ENCODE data around the gene CLTB. TPM values are rescaled to one million over a fixed set of nuclear protein-coding genes. Genes with fewer than 3 reads are reported as not detected.

Gene CLTB
- total and polyA plus RNA-seq, 2 of the 13 experiments (the other 11 are each of a cell fraction or from before 2014, with no cell fraction given) = 23.3 to 33.8 TPM

- in situ Hi-C loops (cut with HindIII; ENCODE audit: extremely low pct_ligation_motif_present, low pct_unique_long_range_greater_than_20kb) = no loop called here
- Histone ChIP-seq H3K36me3 (replicated peaks in 1 of 2; ENCODE audit: control insufficient read depth in 1 of 2, insufficient read depth in 2 of 2, low read length in 2 of 2) (peaks cover 13 to 45% of the 10 kb centered on the region in 2 experiments), H3K9ac (ENCODE audit: insufficient read depth, low read depth, low read length) (peak overlapping the region; percentile 97), H2AFZ (ENCODE audit: low read length) (no peak overlapping the region), H3K79me2 (ENCODE audit: insufficient read depth, low read length) (peaks cover 42% of the 10 kb centered on the region), H3K4me2 (ENCODE audit: low read depth, low read length) (peak overlapping the region; percentile 89), H3K4me3 (replicated peaks in 1 of 3; ENCODE audit: insufficient read depth in 1 of 3, low read depth in 2 of 3, low read length in 3 of 3) (peak overlapping the region; percentile 71 to 93 (median 92)), H3K9me3 (ENCODE audit: low read length) (no peaks in the 10 kb centered on the region), H3K27ac (ENCODE audit: extremely low read length, insufficient read depth, low read length) (peak overlapping the region; percentile 99), H4K20me1 (ENCODE audit: insufficient read depth, low read length) (peaks cover 11% of the 10 kb centered on the region; the same call in 1 of the 2 replicates), H3K27me3 (ENCODE audit: control insufficient read depth in 1 of 2, insufficient read depth in 2 of 2, low read length in 2 of 2) (no peaks in the 10 kb centered on the region; a peak in 1 of 5 replicates), H3K4me1 (ENCODE audit: insufficient read depth, low read length) (peaks cover 31% of the 10 kb centered on the region)
- ATAC-seq (no peak), FAIRE-seq (no peak), DNase-seq (ENCODE audit: low spot score) (no peak)
- WGBS (ENCODE audit: low lambda C conversion rate) = 29% methylated on average over 8 of the region's 8 CpGs
- ChIA-PET POLR2A (interaction anchor here (1.0 to 2.3 kb wide), 5 partner anchors 26 to 156 kb away, joined by 3 to 31 read pairs (median 4); partner anchors contain the start of genes KIAA1191 and RNF44), CTCF (ENCODE audit: low intra/inter-chr PET ratio, low total read pairs) (no interaction called here)
- intact Hi-C loops (cut with micrococcal nuclease; ENCODE audit: unreplicated experiment) = no loop called here
- BruUV-seq (replicated peaks) = no TSS peak
- TF ChIP-seq, protein P1, sequence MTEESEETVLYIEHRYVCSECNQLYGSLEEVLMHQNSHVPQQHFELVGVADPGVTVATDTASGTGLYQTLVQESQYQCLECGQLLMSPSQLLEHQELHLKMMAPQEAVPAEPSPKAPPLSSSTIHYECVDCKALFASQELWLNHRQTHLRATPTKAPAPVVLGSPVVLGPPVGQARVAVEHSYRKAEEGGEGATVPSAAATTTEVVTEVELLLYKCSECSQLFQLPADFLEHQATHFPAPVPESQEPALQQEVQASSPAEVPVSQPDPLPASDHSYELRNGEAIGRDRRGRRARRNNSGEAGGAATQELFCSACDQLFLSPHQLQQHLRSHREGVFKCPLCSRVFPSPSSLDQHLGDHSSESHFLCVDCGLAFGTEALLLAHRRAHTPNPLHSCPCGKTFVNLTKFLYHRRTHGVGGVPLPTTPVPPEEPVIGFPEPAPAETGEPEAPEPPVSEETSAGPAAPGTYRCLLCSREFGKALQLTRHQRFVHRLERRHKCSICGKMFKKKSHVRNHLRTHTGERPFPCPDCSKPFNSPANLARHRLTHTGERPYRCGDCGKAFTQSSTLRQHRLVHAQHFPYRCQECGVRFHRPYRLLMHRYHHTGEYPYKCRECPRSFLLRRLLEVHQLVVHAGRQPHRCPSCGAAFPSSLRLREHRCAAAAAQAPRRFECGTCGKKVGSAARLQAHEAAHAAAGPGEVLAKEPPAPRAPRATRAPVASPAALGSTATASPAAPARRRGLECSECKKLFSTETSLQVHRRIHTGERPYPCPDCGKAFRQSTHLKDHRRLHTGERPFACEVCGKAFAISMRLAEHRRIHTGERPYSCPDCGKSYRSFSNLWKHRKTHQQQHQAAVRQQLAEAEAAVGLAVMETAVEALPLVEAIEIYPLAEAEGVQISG (CRISPR knock-in tag; IDR thresholded peaks at IDR 0.05) = no peak
- TF ChIP-seq ZNF225 (CRISPR knock-in tag; IDR thresholded peaks at IDR 0.05) (no peak), ZNF138 (CRISPR knock-in tag; IDR thresholded peaks at IDR 0.05; ENCODE audit: low read depth) (no peak), ZNF33B (CRISPR knock-in tag; IDR thresholded peaks at IDR 0.05) (no peak), ZNF547 (CRISPR knock-in tag; IDR thresholded peaks at IDR 0.05) (no peak), ZBTB20 (CRISPR knock-in tag; IDR thresholded peaks at IDR 0.05; ENCODE audit: borderline replicate concordance, low read depth) (no peak), ZNF382 (CRISPR knock-in tag; IDR thresholded peaks at IDR 0.05; ENCODE audit: borderline replicate concordance) (no peak), AFF4 (CRISPR knock-in tag; IDR thresholded peaks at IDR 0.05) (no peak), ZNF619 (CRISPR knock-in tag; IDR thresholded peaks at IDR 0.05) (no peak), ZNF629 (CRISPR knock-in tag; conservative IDR thresholded peaks at IDR 0.05) (peak; percentile 90), ZNF543 (CRISPR knock-in tag; IDR thresholded peaks at IDR 0.05) (no peak), ZNF589 (CRISPR knock-in tag; conservative IDR thresholded peaks at IDR 0.05) (no peak), EZH2 (conservative IDR thresholded peaks at IDR 0.05; ENCODE audit: low read depth, low read length) (no peak), CHD4 (IDR thresholded peaks at IDR 0.05; ENCODE audit: borderline replicate concordance, low read length) (0 out of 2 replicates have a peak, but pooled peaks have one; percentile 15), KDM2A (CRISPR knock-in tag; IDR thresholded peaks at IDR 0.05; ENCODE audit: borderline replicate concordance, low read depth) (no peak), PTBP1 (IDR thresholded peaks at IDR 0.05; ENCODE audit: low read depth, low read length, poor library complexity, severe bottlenecking) (no peak), MXD4 (CRISPR knock-in tag; IDR thresholded peaks at IDR 0.05) (no peak), NONO (IDR thresholded peaks at IDR 0.05) (no peak), NONO (CRISPR knock-in tag; conservative IDR thresholded peaks at IDR 0.05) (no peak), HOXD1 (CRISPR knock-in tag; IDR thresholded peaks at IDR 0.05) (no peak)
These were observed 28.9 kb downstream of the CLTB start for GRCh38 chr5:176387384-176387925.

Measured in HepG2 (cell line).